Cardiac muscle cell (in vitro differentiated cells and primary cell): ENCODE data around the gene RIPK1. TPM values are rescaled to one million over a fixed set of nuclear protein-coding genes. Genes with fewer than 3 reads are reported as not detected.

ENCODE experiments used
- DNase-seq, 2 donors: peaks; one replicate each; pipeline versions ENCODE4 v3.0.0 to v3.0.0-alpha.2; 2010 to 2017; ENCODE audit warnings: low read depth in 1 of 2, low spot score in 1 of 2
- H3K27ac ChIP-seq: fragments of 200-600 bp; sonication (generic); 2 replicates; pipeline ENCODE4 v1.5.1; 2016
- H3K27me3 ChIP-seq: fragments of 200-600 bp; sonication (generic); 2 replicates; pipeline ENCODE4 v1.6.0; 2016; ENCODE audit warnings: control low read depth
- H3K36me3 ChIP-seq: fragments of 200-600 bp; sonication (generic); 2 replicates; pipeline ENCODE4 v1.5.1; 2016; ENCODE audit warnings: control low read depth
- H3K4me1 ChIP-seq: fragments of 200-600 bp; sonication (generic); 2 replicates; pipeline ENCODE4 v1.8.1; 2017; ENCODE audit warnings: low read depth, mild to moderate bottlenecking, mixed run types
- H3K4me3 ChIP-seq: fragments of 200-600 bp; sonication (generic); 2 replicates; pipeline ENCODE4 v1.5.1; 2016; ENCODE audit warnings: mild to moderate bottlenecking
- H3K9me3 ChIP-seq: fragments of 200-600 bp; sonication (generic); 2 replicates; pipeline ENCODE4 v1.5.1; 2017; ENCODE audit warnings: low read depth, mild to moderate bottlenecking, control low read depth
- CTCF ChIP-seq: IDR thresholded peaks from 2 replicates; pipeline ENCODE4 v1.5.1; 2012; ENCODE audit warnings: low read depth, mild to moderate bottlenecking, low read length
- polyA plus RNA-seq: library from polyadenylated mRNA; unstranded; fragments of >200 nt; fragmentation: Nextera tagmentation; extraction: Ambion mirVana; gene quantifications from 2 replicates; pipeline ENCODE4 v1.2.1, GENCODE V29; 2016
- total RNA-seq: library from RNA; depleted of rRNA; stranded (reverse); fragments of >200 nt; gene quantifications from 2 replicates; pipeline ENCODE4 v1.2.3, GENCODE V29; 2016

RIPK1 gene
- total and polyA plus RNA-seq, 2 experiments from 2014 or later = 3.4 to 7.4 TPM

- no peak for TF ChIP-seq CTCF
- peaks cover 49% of the 10 kb centered on the region for H3K36me3 ChIP-seq
- H3K9me3 ChIP-seq = no peaks in the 10 kb centered on the region
- H3K27ac ChIP-seq = no peak overlapping the region
- DNase-seq = no peak
- H3K4me3 ChIP-seq = no peak overlapping the region
- no peaks in the 10 kb centered on the region for H3K4me1 ChIP-seq
- H3K27me3 ChIP-seq = no peaks in the 10 kb centered on the region
Observed at GRCh38 chr6:3142536-3142935, 74.2 kb downstream of the RIPK1 start.

- Histone ChIP-seq H3K36me3 (peaks cover 46% of the 10 kb centered on the region), H3K4me3 (no peak overlapping the region), H3K27ac (no peak overlapping the region), H3K4me1 (no peaks in the 10 kb centered on the region), H3K27me3 (no peaks in the 10 kb centered on the region), H3K9me3 (no peaks in the 10 kb centered on the region)
- TF ChIP-seq CTCF = no peak
- no peak for DNase-seq
Observed at GRCh38 chr6:3143158-3143557, 74.9 kb downstream of the RIPK1 start.

GRCh38 chr6:3144571-3144970, 76.3 kb downstream of the RIPK1 start:
- H3K4me3 ChIP-seq = no peak overlapping the region
- DNase-seq = no peak
- H3K36me3 ChIP-seq = peaks cover 38% of the 10 kb centered on the region
- no peak overlapping the region for H3K27ac ChIP-seq
- no peaks in the 10 kb centered on the region for H3K9me3 ChIP-seq
- no peaks in the 10 kb centered on the region for H3K4me1 ChIP-seq
- no peaks in the 10 kb centered on the region for H3K27me3 ChIP-seq
- TF ChIP-seq CTCF = no peak

- Histone ChIP-seq H3K27ac (no peak overlapping the region), H3K4me3 (no peak overlapping the region), H3K27me3 (no peaks in the 10 kb centered on the region), H3K4me1 (no peaks in the 10 kb centered on the region), H3K36me3 (peaks cover 5% of the 10 kb centered on the region), H3K9me3 (no peaks in the 10 kb centered on the region)
- no peak for TF ChIP-seq CTCF
- no peak for DNase-seq
Observed at GRCh38 chr6:3147914-3148757, 79.8 kb downstream of the RIPK1 start.

GRCh38 chr6:3151691-3152090, 83.4 kb downstream of the RIPK1 start:
- Histone ChIP-seq H3K36me3 (peaks cover 8% of the 10 kb centered on the region), H3K27me3 (no peaks in the 10 kb centered on the region), H3K4me1 (no peaks in the 10 kb centered on the region), H3K27ac (no peak overlapping the region), H3K9me3 (no peaks in the 10 kb centered on the region), H3K4me3 (no peak overlapping the region)
- DNase-seq = no peak
- TF ChIP-seq CTCF = no peak
